ENCODE data around the gene CALD1. TPM values are rescaled to one million over a fixed set of nuclear protein-coding genes. Genes with fewer than 3 reads are reported as not detected.

The CALD1 gene
- polyA plus RNA-seq, 2 of the 4 experiments (the other 2 are of a cell fraction) = 136 to 150 TPM

DNA sequence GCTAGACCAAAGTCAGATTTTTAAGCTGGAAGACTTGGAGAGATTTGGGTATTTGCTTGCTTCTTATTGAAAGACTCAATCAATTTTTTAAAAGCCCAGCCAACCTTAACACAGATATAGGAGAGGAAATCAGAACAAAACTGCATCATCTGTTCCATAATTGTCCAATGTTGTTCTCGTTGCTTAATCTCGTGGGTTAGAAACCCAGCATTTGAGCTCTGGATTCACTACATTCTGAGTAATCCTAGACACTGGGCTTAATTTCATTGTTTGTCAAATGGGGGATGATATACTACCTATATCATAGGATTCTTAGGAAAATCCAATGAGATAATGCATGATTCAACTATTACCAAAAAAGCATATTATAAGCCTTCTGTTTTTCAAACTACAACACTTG lies 48.9 kb downstream of the CALD1 start:
- FAIRE-seq = no peak
- no peak for ATAC-seq
- POLR2A ChIA-PET = interaction anchor here (0.6 kb wide), 1 partner anchor 157 kb away, joined by 3 read pairs; no protein-coding TSS in a partner anchor

GRCh38 chr7:134829380-134829986 lies 50.0 kb downstream of the CALD1 start:
- ChIA-PET POLR2A (no interaction called here), CTCF (no interaction called here)
- DNase-seq (ENCODE audit: low read depth in 1 of 2, low spot score in 1 of 2) = no peak
- Histone ChIP-seq H3K9me3 (no peaks in the 10 kb centered on the region), H3K4me1 (no peaks in the 10 kb centered on the region), H3K27ac (no peak overlapping the region), H3K4me2 (no peak overlapping the region), H3K4me3 (no peak overlapping the region)
- FAIRE-seq = no peak
- no peak for ATAC-seq
- TF ChIP-seq FOXS1 (CRISPR knock-in tag; IDR thresholded peaks at IDR 0.05) (no peak), NFE2L2 (conservative IDR thresholded peaks at IDR 0.05; ENCODE audit: low read length) (no peak), CHD4 (IDR thresholded peaks at IDR 0.05; ENCODE audit: borderline replicate concordance) (no peak)
- 54% methylated on average over 3 of the region's 3 CpGs for WGBS (ENCODE audit: missing lambda C conversion rate)

More for the DNA sequence above, 48.9 kb downstream of the CALD1 start:
- no peaks in the 10 kb centered on the region for H3K9me3 ChIP-seq
- H3K27ac ChIP-seq = no peak overlapping the region
- CTCF ChIA-PET = interaction anchor here (1.6 kb wide), 1 partner anchor 16 kb away, joined by 4 read pairs; no protein-coding TSS in a partner anchor
- no peak for TF ChIP-seq SREBF2 (IDR thresholded peaks at IDR 0.05)
- TF ChIP-seq CBX8 (IDR thresholded peaks at IDR 0.05) = no peak
- H3K4me2 ChIP-seq = no peak overlapping the region
- WGBS (ENCODE audit: missing lambda C conversion rate) = 73% methylated on average over 2 of the region's 2 CpGs
- no peaks in the 10 kb centered on the region for H3K4me1 ChIP-seq
- H3K4me3 ChIP-seq = no peak overlapping the region
- DNase-seq (ENCODE audit: low read depth in 1 of 2, low spot score in 1 of 2) = no peak

DNA sequence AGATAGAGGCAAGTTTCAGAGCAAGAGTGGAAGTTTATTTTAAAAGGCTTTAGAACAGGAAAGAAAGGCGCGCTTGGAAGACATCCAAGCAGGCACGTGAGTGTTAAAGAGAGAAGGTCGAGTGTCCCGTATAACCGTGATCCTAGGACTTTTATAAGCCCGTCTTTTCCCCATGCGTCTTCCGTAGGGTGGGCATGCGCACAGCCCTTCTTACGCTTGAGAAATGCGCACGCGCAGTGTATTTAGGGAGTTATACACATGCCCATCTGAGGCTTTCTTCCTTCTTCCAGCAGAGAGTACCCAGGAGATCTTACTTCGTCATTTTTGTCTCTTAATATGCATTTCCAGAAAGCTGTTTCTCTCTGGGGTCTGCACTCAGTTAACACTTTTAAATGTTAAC lies 52.4 kb downstream of the CALD1 start:
- POLR2A ChIA-PET = no interaction called here
- DNase-seq (ENCODE audit: low read depth in 1 of 2, low spot score in 1 of 2) = no peak
- no peak for ATAC-seq
- 92% methylated on average over 15 of the region's 15 CpGs for WGBS (ENCODE audit: missing lambda C conversion rate)
- no peak for FAIRE-seq
- Histone ChIP-seq H3K9me3 (no peaks in the 10 kb centered on the region), H3K27ac (no peak overlapping the region), H3K4me3 (no peak overlapping the region), H3K4me2 (no peak overlapping the region), H3K4me1 (no peaks in the 10 kb centered on the region)
- TF ChIP-seq BCL3 (IDR thresholded peaks at IDR 0.05) (no peak), POLR2AphosphoS2 (conservative IDR thresholded peaks at IDR 0.05; ENCODE audit: low read length) (no peak), JUN (IDR thresholded peaks at IDR 0.05) (no peak), ZNF302 (CRISPR knock-in tag; IDR thresholded peaks at IDR 0.05) (no peak), CBX8 (IDR thresholded peaks at IDR 0.05) (no peak), HDAC2 (IDR thresholded peaks at IDR 0.05) (no peak), FOSL2 (IDR thresholded peaks at IDR 0.05) (no peak), FOSL2 (CRISPR knock-in tag; IDR thresholded peaks at IDR 0.05) (no peak), CHD4 (IDR thresholded peaks at IDR 0.05; ENCODE audit: borderline replicate concordance) (no peak)
- CTCF ChIA-PET = no interaction called here

GRCh38 chr7:134832367-134832766 lies 52.9 kb downstream of the CALD1 start:
- WGBS (ENCODE audit: missing lambda C conversion rate) = 86% methylated on average over 3 of the region's 3 CpGs
- DNase-seq (ENCODE audit: low read depth in 1 of 2, low spot score in 1 of 2) (no peak), ATAC-seq (no peak), FAIRE-seq (no peak)
- TF ChIP-seq ATOH8 (CRISPR knock-in tag; IDR thresholded peaks at IDR 0.05; ENCODE audit: low read depth) = no peak
- no peak for TF ChIP-seq E2F6 (IDR thresholded peaks at IDR 0.05; ENCODE audit: borderline replicate concordance, low read depth)
- TF ChIP-seq, protein P1, sequence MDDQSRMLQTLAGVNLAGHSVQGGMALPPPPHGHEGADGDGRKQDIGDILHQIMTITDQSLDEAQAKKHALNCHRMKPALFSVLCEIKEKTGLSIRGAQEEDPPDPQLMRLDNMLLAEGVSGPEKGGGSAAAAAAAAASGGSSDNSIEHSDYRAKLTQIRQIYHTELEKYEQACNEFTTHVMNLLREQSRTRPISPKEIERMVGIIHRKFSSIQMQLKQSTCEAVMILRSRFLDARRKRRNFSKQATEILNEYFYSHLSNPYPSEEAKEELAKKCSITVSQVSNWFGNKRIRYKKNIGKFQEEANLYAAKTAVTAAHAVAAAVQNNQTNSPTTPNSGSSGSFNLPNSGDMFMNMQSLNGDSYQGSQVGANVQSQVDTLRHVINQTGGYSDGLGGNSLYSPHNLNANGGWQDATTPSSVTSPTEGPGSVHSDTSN (IDR thresholded peaks at IDR 0.05) = no peak
- TF ChIP-seq CEBPB (IDR thresholded peaks at IDR 0.05) = no peak
- no peak for TF ChIP-seq CBX2 (IDR thresholded peaks at IDR 0.05; ENCODE audit: borderline replicate concordance, low read depth)
- TF ChIP-seq POLR2AphosphoS2 (conservative IDR thresholded peaks at IDR 0.05; ENCODE audit: low read length) = no peak
- TF ChIP-seq JUNB (IDR thresholded peaks at IDR 0.05) = no peak
- no peak for TF ChIP-seq ZFP36 (IDR thresholded peaks at IDR 0.05; ENCODE audit: borderline replicate concordance, partially characterized antibody)
- no peak for TF ChIP-seq GATA3 (IDR thresholded peaks at IDR 0.05; ENCODE audit: borderline replicate concordance)
- no peak for TF ChIP-seq CBX8 (IDR thresholded peaks at IDR 0.05)
- no peak for TF ChIP-seq BCL3 (IDR thresholded peaks at IDR 0.05)
- no peak for TF ChIP-seq RNF2 (IDR thresholded peaks at IDR 0.05; ENCODE audit: borderline replicate concordance, low read depth)
- TF ChIP-seq FOSL2 (IDR thresholded peaks at IDR 0.05) = no peak
- no peak for TF ChIP-seq FOSL2 (CRISPR knock-in tag; IDR thresholded peaks at IDR 0.05)
- TF ChIP-seq FOXS1 (CRISPR knock-in tag; IDR thresholded peaks at IDR 0.05) = no peak
- no peaks in the 10 kb centered on the region for H3K9me3 ChIP-seq
- H3K27ac ChIP-seq = no peak overlapping the region
- H3K4me2 ChIP-seq = no peak overlapping the region
- CTCF ChIA-PET = no interaction called here
- H3K4me1 ChIP-seq = no peaks in the 10 kb centered on the region
- no peak overlapping the region for H3K4me3 ChIP-seq
- POLR2A ChIA-PET = no interaction called here

All from A549 (cell line).